Fibroblast of lung (primary cell): ENCODE results near the gene CST7. TPM values are rescaled to one million over a fixed set of nuclear protein-coding genes. Genes with fewer than 3 reads are reported as not detected.

ENCODE experiments used
- DNase-seq, 2 donors: peaks; one replicate each; pipeline versions ENCODE4 v3.0.0 to v3.0.0-alpha.2; 2010; ENCODE audit warnings: low read depth in 2 of 2
- H2AFZ ChIP-seq: 2 replicates; pipeline ENCODE4 v1.5.1; 2012; ENCODE audit warnings: low read length, control low read depth, inconsistent platforms
- H3K27ac ChIP-seq: 2 replicates; pipeline ENCODE4 v1.5.1; 2011; ENCODE audit warnings: low read length, control low read depth; ENCODE audit not compliant: insufficient read depth
- H3K27me3 ChIP-seq: 2 replicates; pipeline ENCODE4 v1.5.1; 2011; ENCODE audit warnings: mild to moderate bottlenecking, low read length; ENCODE audit not compliant: control insufficient read depth, insufficient read depth
- H3K36me3 ChIP-seq: 2 replicates; pipeline ENCODE4 v1.5.1; 2011; ENCODE audit warnings: low read length; ENCODE audit not compliant: control insufficient read depth, insufficient read depth
- H3K4me1 ChIP-seq: 2 replicates; pipeline ENCODE4 v1.5.1; 2011; ENCODE audit warnings: low read length; ENCODE audit not compliant: control insufficient read depth, insufficient read depth; ENCODE audit errors: extremely low read depth
- H3K4me2 ChIP-seq: 2 replicates; pipeline ENCODE4 v1.5.1; 2011; ENCODE audit warnings: low read length, control low read depth; ENCODE audit not compliant: insufficient read depth; ENCODE audit errors: extremely low read depth
- H3K4me3 ChIP-seq, 4 experiments: fragments of 200-600 bp in 1 of 4; sonication (generic) in 1 of 4; replicated peaks in 1 of 4; 2 replicates each; pipeline ENCODE4 v1.5.1; 2011 to 2016; ENCODE audit warnings: low read length in 4 of 4, low read depth in 3 of 4, mild to moderate bottlenecking in 3 of 4, control low read depth in 2 of 4, inconsistent platforms in 1 of 4, mixed read lengths in 1 of 4; ENCODE audit not compliant: insufficient read depth in 1 of 4; ENCODE audit errors: control extremely low read depth in 1 of 4
- H3K79me2 ChIP-seq: 2 replicates; pipeline ENCODE4 v1.5.1; 2012; ENCODE audit warnings: mild to moderate bottlenecking, low read length, inconsistent platforms; ENCODE audit not compliant: control insufficient read depth, insufficient read depth
- H3K9ac ChIP-seq: 2 replicates; pipeline ENCODE4 v1.5.1; 2011; ENCODE audit warnings: mild to moderate bottlenecking, low read length, control low read depth; ENCODE audit not compliant: insufficient read depth
- H3K9me3 ChIP-seq: 2 replicates; pipeline ENCODE4 v1.5.1; 2012; ENCODE audit warnings: low read depth, low read length; ENCODE audit not compliant: control insufficient read depth, insufficient read depth
- H4K20me1 ChIP-seq: 2 replicates; pipeline ENCODE4 v1.5.1; 2011; ENCODE audit warnings: low read length; ENCODE audit not compliant: control insufficient read depth, insufficient read depth; ENCODE audit errors: extremely low read depth
- EZH2 ChIP-seq: IDR thresholded peaks from 2 replicates; pipeline ENCODE4 v1.5.1; 2012; ENCODE audit warnings: low read length, control low read depth, mild to moderate bottlenecking; ENCODE audit errors: missing control alignments
- polyA plus RNA-seq, 2 donors: library from polyadenylated mRNA; depleted of rRNA in 1 of 2; stranded (reverse) in 1 of 2; unstranded in 1 of 2; fragments of >200 nt; gene quantifications; 2 replicates each; pipeline ENCODE4 v1.2.1, GENCODE V29; 2011 to 2012; ENCODE audit warnings: missing spikeins in 1 of 2
- total RNA-seq: library from RNA; depleted of rRNA; stranded (reverse); fragments of >200 nt; gene quantifications from 2 replicates; pipeline ENCODE4 v1.2.1, GENCODE V29; 2014
- TF ChIP-seq, protein P1 (sequence below), 2 donors: IDR thresholded peaks in 1 of 2; conservative IDR thresholded peaks in 1 of 2; 1 replicate in 1 of 2; 2 replicates in 1 of 2; pipeline ENCODE4 v1.5.1; 2011 to 2012; ENCODE audit warnings: low read length in 2 of 2, control low read depth in 1 of 2, inconsistent platforms in 1 of 2, low read depth in 1 of 2, mild to moderate bottlenecking in 1 of 2

The CST7 gene
- total and polyA plus RNA-seq, 2 donors (not counting 1 experiment from before 2014, with no cell fraction given) = not detected

DNA sequence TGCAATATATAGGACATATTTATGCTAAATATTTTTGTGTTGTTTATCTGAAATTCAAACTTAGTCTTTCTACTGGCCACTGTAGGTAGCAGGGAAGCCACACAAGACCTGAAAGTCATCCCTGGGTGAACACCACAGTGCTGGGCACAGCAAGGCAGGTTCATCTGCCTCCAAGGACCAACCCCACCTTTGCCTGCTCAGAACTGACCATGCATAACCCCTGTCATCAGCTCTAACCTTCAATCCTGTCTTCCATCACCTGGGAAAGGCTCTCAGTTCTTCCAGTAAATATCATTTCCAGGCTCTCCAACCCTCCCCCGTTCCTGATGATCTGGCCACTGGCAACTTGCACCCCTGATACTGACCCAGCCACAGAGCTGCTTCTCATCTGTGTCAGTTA lies 32.7 kb upstream of the CST7 start:
- Histone ChIP-seq H3K4me1 (no peaks in the 10 kb centered on the region), H3K4me2 (no peak overlapping the region), H3K4me3 (no peak overlapping the region), H3K9ac (no peak overlapping the region), H4K20me1 (no peaks in the 10 kb centered on the region), H3K27me3 (no peaks in the 10 kb centered on the region), H3K79me2 (no peaks in the 10 kb centered on the region), H3K27ac (no peak overlapping the region), H2AFZ (no peak overlapping the region), H3K36me3 (no peaks in the 10 kb centered on the region), H3K9me3 (no peaks in the 10 kb centered on the region)
- TF ChIP-seq EZH2 = no peak
- DNase-seq = no peak

DNA sequence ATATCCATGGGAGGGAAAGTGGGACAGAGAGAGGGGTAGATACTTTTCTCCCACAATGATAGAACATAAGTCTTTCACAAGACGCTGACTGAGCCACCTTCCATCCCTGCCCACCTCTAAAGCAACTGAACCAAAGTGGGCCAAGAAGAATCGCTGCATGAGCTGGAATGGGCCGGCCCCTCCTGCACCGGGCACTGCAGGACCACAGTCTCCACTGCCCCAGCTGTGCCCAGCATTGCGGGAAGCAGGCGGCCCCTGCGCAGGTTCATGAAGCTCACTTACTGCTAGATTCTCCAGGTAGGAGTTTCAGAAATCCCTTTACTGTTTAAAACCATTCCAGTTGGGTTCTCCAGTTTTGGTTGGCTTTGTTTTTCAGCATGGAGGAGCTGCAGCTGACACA lies 32.0 kb upstream of the CST7 start:
- no peak overlapping the region for H3K4me3 ChIP-seq
- no peak overlapping the region for H2AFZ ChIP-seq
- H3K27ac ChIP-seq = no peak overlapping the region
- no peak overlapping the region for H3K4me2 ChIP-seq
- H3K9me3 ChIP-seq = no peaks in the 10 kb centered on the region
- H3K27me3 ChIP-seq = no peaks in the 10 kb centered on the region
- H4K20me1 ChIP-seq = no peaks in the 10 kb centered on the region
- no peaks in the 10 kb centered on the region for H3K36me3 ChIP-seq
- DNase-seq = no peak
- TF ChIP-seq, protein P1, sequence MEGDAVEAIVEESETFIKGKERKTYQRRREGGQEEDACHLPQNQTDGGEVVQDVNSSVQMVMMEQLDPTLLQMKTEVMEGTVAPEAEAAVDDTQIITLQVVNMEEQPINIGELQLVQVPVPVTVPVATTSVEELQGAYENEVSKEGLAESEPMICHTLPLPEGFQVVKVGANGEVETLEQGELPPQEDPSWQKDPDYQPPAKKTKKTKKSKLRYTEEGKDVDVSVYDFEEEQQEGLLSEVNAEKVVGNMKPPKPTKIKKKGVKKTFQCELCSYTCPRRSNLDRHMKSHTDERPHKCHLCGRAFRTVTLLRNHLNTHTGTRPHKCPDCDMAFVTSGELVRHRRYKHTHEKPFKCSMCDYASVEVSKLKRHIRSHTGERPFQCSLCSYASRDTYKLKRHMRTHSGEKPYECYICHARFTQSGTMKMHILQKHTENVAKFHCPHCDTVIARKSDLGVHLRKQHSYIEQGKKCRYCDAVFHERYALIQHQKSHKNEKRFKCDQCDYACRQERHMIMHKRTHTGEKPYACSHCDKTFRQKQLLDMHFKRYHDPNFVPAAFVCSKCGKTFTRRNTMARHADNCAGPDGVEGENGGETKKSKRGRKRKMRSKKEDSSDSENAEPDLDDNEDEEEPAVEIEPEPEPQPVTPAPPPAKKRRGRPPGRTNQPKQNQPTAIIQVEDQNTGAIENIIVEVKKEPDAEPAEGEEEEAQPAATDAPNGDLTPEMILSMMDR (conservative IDR thresholded peaks at IDR 0.05 in 1 of 2, IDR thresholded peaks at IDR 0.05 in 1 of 2; ENCODE audit: low read depth in 1 of 2, low read length in 2 of 2) = no peak
- TF ChIP-seq EZH2 = no peak
- H3K79me2 ChIP-seq = no peaks in the 10 kb centered on the region
- H3K9ac ChIP-seq = no peak overlapping the region
- H3K4me1 ChIP-seq = no peaks in the 10 kb centered on the region

DNA sequence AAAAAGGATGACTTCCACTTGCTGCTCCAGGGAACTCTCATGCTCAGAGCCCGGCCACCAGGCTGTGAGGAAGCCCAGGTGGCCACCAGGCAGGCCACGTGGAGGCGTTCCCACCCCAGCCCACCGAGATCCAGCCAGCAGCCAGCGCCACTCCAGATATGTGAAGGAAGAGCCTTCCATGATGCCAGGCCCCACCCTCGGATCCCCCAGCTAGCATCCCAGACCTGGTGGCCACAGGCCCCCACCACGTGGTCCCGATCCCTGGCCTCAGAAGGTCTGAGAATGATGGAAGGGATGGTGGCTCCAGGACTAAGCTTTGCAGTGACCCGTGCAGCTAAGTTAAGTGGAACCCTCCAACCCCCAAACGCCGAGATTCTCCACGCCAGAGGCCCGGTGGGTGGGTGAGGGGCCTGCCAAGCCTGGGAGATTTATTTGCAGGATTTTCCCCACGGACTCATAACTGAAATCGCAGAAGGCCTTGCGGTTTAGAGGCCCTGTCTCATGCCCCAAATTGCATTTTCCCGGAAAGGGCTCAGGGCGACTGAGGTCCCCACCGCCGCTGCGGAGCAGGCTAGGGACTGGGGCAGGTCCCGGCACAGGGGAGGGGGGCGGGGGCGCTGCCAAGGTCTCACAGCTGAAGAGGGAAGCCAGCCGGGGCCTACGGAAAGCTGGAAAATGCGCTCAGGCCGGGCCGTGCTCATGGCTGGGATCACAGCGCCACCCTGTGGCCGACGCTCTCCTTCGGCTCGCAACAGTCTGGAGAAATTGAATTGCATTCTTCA lies 31.1 kb upstream of the CST7 start:
- Histone ChIP-seq H3K27ac (no peak overlapping the region), H3K4me3 (no peak overlapping the region), H2AFZ (no peak overlapping the region), H4K20me1 (no peaks in the 10 kb centered on the region), H3K4me2 (no peak overlapping the region), H3K27me3 (no peaks in the 10 kb centered on the region), H3K9me3 (no peaks in the 10 kb centered on the region), H3K79me2 (no peaks in the 10 kb centered on the region), H3K36me3 (no peaks in the 10 kb centered on the region), H3K4me1 (no peaks in the 10 kb centered on the region), H3K9ac (no peak overlapping the region)
- TF ChIP-seq, protein P1 (conservative IDR thresholded peaks at IDR 0.05 in 1 of 2, IDR thresholded peaks at IDR 0.05 in 1 of 2; ENCODE audit: low read depth in 1 of 2, low read length in 2 of 2) = peak; percentile 76 to 79
- TF ChIP-seq EZH2 = no peak
- peak; percentile 49 to 68 for DNase-seq
